WI38 (cell line): Measurements from ENCODE around the gene F2.

Source experiments
- H3K4me3 ChIP-seq: 2 replicates; pipeline ENCODE4 v1.5.1; 2011; ENCODE audit warnings: low read depth, mild to moderate bottlenecking, control low read depth, low read length
- TF ChIP-seq, protein P1 (sequence below): IDR thresholded peaks from 2 replicates; pipeline ENCODE4 v1.5.1; 2012; ENCODE audit warnings: low read depth, mild to moderate bottlenecking, control low read depth, low read length

Gene F2

DNA sequence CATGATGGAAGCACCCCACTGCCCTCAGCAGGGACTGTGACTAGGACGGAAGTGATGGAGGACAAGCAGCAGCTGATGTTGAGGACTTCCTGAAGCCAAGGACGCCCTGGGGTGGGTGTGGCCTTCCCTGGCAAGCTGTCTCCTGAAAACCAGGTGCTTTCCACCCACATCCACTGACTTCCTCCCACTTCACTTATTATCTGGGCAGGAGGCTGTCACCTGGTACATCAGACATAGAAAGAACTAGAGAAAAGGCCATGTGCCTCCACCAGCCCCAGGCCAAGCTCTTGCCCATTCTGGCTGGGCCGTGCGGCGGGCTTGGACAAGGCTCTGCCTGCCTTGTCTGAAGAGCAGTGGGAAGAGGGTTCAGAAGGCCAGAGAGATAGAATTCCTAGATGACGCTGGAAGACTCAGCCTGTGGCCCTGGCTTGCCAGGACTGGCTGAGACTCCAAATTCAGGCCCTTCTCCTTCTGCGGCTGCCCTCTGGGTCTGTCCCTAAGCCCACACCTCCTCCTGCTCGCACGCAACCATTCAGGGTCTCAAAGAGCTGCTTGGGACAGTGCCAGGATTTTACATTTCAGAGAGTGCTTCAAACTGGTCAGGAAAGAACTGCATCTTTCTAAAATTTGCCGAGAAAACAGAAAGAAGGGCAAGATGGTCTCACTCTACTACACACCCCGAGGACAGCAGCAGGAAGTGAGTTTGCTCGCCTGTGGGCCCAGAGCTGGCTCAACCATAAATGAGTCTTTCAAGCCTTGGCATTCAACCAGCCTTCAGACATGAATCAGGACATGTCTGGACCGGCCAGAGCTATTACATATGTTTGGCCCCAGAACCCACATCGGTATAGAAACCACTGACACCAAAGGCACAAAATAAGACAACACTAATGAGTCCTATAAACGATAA is 31.9 kb upstream of the F2 start:
- no peak overlapping the region for H3K4me3 ChIP-seq
- TF ChIP-seq, protein P1, sequence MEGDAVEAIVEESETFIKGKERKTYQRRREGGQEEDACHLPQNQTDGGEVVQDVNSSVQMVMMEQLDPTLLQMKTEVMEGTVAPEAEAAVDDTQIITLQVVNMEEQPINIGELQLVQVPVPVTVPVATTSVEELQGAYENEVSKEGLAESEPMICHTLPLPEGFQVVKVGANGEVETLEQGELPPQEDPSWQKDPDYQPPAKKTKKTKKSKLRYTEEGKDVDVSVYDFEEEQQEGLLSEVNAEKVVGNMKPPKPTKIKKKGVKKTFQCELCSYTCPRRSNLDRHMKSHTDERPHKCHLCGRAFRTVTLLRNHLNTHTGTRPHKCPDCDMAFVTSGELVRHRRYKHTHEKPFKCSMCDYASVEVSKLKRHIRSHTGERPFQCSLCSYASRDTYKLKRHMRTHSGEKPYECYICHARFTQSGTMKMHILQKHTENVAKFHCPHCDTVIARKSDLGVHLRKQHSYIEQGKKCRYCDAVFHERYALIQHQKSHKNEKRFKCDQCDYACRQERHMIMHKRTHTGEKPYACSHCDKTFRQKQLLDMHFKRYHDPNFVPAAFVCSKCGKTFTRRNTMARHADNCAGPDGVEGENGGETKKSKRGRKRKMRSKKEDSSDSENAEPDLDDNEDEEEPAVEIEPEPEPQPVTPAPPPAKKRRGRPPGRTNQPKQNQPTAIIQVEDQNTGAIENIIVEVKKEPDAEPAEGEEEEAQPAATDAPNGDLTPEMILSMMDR: no peak

GRCh38 chr11:46690702-46691101 is 28.3 kb upstream of the F2 start:
- TF ChIP-seq, protein P1: no peak
- no peak overlapping the region for H3K4me3 ChIP-seq

- H3K4me3 ChIP-seq: no peak overlapping the region
- TF ChIP-seq, protein P1: no peak
Observed at GRCh38 chr11:46692450-46692849, 26.6 kb upstream of the F2 start.

DNA sequence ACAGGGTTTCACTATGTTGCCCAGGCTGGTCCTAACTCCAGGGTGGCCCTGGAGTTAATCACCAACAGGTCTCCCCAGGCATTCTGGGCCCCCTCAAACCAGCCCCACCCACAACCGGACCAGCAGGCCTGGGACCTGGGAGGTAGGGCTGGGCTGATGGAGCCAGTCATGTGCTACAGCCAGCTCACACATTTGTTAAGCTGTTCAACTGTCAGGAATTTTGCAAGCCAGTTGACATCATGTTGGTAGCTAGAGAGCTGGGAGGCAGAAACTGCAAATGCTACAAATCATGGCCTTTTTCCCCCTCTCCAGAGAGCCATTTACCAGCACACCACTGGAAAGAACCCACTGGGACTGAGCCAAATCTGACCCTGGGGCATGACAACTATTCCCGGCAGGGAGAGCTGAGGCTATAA is 25.4 kb upstream of the F2 start:
- TF ChIP-seq, protein P1: no peak
- no peak overlapping the region for H3K4me3 ChIP-seq

DNA sequence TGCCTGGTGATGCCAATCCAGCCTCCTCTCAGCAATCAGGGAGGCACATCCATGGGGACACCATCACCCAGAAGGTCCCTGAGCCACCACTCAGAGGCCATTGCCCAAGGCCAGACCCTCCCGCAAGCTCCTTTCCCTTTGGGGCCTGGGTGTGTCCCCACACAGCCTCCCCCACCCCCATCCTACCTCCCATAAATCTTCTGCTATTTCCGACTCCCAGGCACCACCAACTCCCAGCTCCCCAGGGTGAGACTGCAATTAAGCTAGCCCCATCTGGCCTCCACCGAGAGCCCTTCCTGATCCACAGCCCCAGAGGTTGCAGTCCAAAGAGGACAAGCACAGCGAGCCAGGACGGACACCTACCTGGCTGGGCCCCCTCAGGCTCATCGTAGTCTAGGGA is 24.9 kb upstream of the F2 start:
- H3K4me3 ChIP-seq: no peak overlapping the region
- TF ChIP-seq, protein P1: no peak

- TF ChIP-seq, protein P1: no peak
- no peak overlapping the region for H3K4me3 ChIP-seq
Observed at GRCh38 chr11:46694607-46695006, 24.4 kb upstream of the F2 start.

GRCh38 chr11:46695345-46696211 is 23.4 kb upstream of the F2 start:
- TF ChIP-seq, protein P1: no peak

More at GRCh38 chr11:46695345-46696211, 23.4 kb upstream of the F2 start:
- H3K4me3 ChIP-seq: no peak overlapping the region
